GM18858 (cell line): ENCODE measurements around the gene RIN2.
"Not testable (repeated sequence)": the region's sequence is repeated elsewhere in the genome, so short reads cannot be mapped to it uniquely, and the experiment has no call there.

Experiments used
- ATAC-seq: cut with Tn5 transposase; IDR thresholded peaks from one replicate; pipeline ENCODE4 v1.9.1; 2021; ENCODE audit not compliant: unreplicated experiment

RIN2 gene

GRCh38 chr20:19737025-19737424, 21.0 kb upstream of the RIN2 start:
- no peak for ATAC-seq

GRCh38 chr20:19738951-19739350, 19.1 kb upstream of the RIN2 start:
- ATAC-seq = no peak

- no peak for ATAC-seq
Observed at GRCh38 chr20:19739351-19739750, 18.7 kb upstream of the RIN2 start.

- ATAC-seq = no peak
Observed at GRCh38 chr20:19740512-19740911, 17.5 kb upstream of the RIN2 start.

GRCh38 chr20:19741924-19742323, 16.1 kb upstream of the RIN2 start:
- no peak for ATAC-seq

GRCh38 chr20:19742974-19743639, 15.0 kb upstream of the RIN2 start:
- ATAC-seq = no peak

GRCh38 chr20:19743640-19743995, 14.4 kb upstream of the RIN2 start:
- no peak for ATAC-seq

- no peak for ATAC-seq
Observed at GRCh38 chr20:19745106-19745505, 13.0 kb upstream of the RIN2 start.

GRCh38 chr20:19745584-19745983, 12.5 kb upstream of the RIN2 start:
- no peak for ATAC-seq

GRCh38 chr20:19746396-19746795, 11.7 kb upstream of the RIN2 start:
- no peak for ATAC-seq

GRCh38 chr20:19747903-19748302, 10.2 kb upstream of the RIN2 start:
- no peak for ATAC-seq

- ATAC-seq = no peak
Observed at GRCh38 chr20:19748681-19749080, 9.4 kb upstream of the RIN2 start.

GRCh38 chr20:19749618-19750071, 8.4 kb upstream of the RIN2 start:
- ATAC-seq = no peak

GRCh38 chr20:19750101-19750606, 7.9 kb upstream of the RIN2 start:
- no peak for ATAC-seq

- ATAC-seq = no peak
Observed at GRCh38 chr20:19750907-19751636, 7.0 kb upstream of the RIN2 start.

GRCh38 chr20:19754201-19754600, 3.9 kb upstream of the RIN2 start:
- ATAC-seq = not testable (repeated sequence)

GRCh38 chr20:19756761-19757486, 1.1 kb upstream of the RIN2 start:
- no peak for ATAC-seq

GRCh38 chr20:19757487-19758132, 448 bp upstream of the RIN2 start:
- ATAC-seq = no peak

GRCh38 chr20:19758501-19759331, 658 bp downstream of the RIN2 start:
- ATAC-seq = no peak

- ATAC-seq = no peak
Observed at GRCh38 chr20:19760371-19760721, 2.3 kb downstream of the RIN2 start.

- ATAC-seq = no peak
Observed at GRCh38 chr20:19761326-19761725, 3.3 kb downstream of the RIN2 start.
